ENCODE data around the gene SAMD3.
"Not testable (repeated sequence)": the region's sequence is repeated elsewhere in the genome, so short reads cannot be mapped to it uniquely, and the experiment has no call there.

SAMD3 gene

DNA sequence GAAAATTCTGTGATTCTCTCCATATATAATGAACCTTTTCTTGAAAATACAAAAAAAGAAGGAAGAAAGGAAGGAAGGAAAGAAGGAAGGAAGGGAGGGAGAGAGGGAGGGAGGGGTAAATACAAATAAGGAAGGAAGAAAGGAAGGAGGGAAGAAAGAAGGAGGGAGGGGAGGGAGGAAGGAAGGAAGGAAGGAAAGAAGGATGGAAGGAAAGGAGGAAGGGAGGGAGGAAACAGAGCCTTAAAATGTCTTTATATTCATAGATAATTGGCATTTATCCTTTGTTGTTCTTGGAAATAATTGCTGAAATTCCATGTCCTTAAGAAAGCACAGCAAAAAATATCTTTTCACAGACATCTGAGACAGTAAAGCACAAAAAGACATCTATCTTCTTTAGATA, 40.3 kb downstream of the SAMD3 start:
- in situ Hi-C loops (cut with MboI; ENCODE audit: low sequenced_read_pairs): no loop called here

DNA sequence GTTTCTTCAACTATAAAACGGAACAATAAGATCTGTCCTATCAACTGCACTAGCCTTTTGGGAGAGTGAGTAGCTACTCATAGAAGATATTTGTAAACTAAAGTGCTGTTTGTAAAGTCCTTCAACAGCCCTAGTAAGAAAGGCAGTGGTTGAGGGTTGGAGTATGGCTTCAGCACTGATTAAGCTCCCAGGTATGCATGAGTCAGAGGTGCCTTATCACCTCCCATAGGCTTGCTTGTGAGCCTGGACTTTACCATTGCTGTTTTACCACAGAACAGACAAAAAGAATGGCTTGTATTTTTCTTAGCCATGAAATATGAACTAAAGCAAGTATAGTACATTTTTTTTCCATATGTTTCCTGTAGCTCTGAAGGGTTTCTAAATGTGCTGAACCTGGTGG, 44.1 kb downstream of the SAMD3 start:
- in situ Hi-C loops (cut with MboI; ENCODE audit: low sequenced_read_pairs): no loop called here

DNA sequence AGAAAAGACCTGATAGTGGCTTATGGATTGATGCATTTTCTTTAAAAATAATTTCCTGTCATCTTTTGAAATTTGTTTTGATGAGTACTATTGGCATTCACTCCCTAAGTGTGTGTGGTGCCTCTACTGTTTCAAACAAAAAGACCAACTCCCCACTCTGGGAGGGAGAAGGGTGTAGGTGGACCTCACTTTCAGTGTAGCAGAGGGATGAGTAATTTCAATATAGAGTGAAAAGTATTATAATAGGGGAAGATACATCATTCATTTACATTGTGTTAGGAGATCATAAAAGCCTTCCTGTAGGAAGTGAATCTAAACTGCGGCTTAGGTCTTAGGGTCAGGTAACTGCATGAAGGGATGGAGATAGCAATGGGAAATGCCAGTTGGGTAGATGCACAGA, 46.4 kb downstream of the SAMD3 start:
- in situ Hi-C loops (cut with MboI; ENCODE audit: low sequenced_read_pairs): no loop called here

DNA sequence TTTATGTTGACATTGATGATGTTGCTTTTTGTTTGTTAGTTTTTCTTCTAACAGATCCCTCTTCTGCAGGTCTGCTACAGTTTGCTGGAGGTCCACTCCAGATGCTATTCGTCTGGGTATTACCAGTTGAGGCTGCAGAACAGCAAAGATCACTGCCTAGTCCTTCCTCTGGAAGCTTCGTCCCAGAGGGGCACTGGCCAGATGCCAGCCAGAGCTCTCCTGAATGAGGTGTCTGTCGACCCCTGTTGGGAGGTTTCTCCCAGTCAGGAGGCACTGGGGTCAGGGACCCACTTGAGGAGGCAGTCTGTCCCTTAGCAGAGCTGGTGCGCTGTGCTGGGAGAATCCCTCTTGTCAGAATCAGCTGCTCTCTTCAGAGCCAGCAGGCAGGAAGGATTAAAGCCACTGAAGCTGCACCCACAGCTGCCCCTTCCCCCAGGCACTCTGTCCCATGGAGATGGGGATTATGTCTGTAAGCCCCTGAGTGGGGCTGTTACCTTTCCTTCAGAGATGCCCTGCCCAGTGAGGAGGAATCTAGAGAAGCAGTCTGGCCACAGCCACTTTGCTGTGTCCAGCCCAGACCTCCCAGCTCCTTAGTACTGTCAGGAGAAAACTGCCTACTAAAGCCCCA, 49.3 kb downstream of the SAMD3 start:
- in situ Hi-C loops (cut with MboI; ENCODE audit: low sequenced_read_pairs): not testable (repeated sequence)

DNA sequence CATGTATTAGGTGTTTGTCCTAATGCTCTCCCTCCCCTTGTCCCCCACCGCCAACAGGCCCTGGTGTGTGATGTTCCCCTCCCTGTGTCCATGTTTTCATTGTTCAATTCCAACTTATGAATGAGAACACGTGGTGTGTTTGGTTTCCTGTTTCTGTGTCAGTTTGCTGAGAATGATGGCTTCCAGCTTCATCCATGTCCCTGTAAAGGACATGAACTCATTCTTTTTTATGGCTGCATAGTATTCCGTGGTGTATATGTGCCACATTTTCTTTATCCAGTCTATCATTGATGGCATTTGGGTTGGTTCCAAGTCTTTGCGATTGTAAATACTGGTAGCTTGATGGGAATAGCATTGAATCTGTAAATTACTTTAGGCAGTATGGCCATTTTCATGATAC, 52.6 kb downstream of the SAMD3 start:
- in situ Hi-C loops (cut with MboI; ENCODE audit: low sequenced_read_pairs): not testable (repeated sequence)

DNA sequence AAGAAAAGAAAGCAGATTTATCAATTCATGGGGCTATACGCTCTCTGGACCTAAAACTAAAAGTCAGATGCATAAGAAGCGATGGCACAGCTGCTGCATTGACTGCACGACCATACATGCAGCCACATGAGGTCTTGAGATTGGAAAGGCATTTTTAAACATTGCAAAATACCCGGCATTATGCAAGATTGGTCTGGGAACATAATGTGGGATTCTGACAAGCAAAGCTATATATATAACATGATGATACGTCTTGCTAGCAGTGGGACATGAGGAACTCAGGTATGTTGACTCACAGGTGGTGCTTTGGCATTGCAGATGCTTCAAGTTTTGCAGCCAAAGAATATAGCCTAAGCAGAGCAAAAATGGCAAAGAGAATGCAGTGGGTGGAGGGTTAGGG, 55.1 kb downstream of the SAMD3 start:
- in situ Hi-C loops (cut with MboI; ENCODE audit: low sequenced_read_pairs): no loop called here

DNA sequence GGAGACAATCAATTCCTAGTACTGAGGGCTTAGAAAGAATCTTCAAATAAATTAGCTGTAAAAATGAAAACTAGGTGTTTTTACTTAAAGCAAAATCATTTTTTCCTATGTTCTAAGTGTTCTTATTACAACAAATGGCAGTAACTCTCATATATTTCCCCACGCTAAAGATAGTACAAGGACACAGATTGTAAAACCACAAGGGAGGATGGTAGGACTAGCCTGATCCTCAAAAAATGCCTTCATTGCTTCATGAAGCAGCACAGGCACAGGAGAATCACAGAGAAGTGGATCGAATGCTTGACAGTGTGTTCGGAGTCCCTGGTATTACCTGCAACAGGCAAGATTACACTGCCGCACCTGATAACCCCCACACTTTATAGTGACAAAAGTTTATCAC, 58.5 kb downstream of the SAMD3 start:
- in situ Hi-C loops (cut with MboI; ENCODE audit: low sequenced_read_pairs): no loop called here

DNA sequence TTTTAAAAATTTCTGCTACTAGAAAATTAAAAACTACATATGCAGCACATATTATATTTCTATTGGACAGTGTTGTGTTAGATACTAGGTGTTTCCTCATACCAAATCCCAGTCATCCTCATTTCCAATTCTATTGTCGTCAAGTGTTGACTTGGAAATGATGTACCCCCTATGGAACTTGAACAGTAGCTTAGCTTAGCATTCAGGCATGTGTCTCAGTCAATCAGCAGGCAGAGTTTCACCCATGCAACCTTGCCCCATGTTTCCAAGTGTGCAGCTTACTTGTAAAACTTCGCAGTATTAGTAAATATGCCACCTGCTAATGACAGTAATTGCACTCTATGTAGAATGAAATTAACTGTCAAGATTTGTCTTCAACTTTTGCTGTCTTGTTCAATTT, 59.5 kb downstream of the SAMD3 start:
- in situ Hi-C loops (cut with MboI; ENCODE audit: low sequenced_read_pairs): no loop called here

DNA sequence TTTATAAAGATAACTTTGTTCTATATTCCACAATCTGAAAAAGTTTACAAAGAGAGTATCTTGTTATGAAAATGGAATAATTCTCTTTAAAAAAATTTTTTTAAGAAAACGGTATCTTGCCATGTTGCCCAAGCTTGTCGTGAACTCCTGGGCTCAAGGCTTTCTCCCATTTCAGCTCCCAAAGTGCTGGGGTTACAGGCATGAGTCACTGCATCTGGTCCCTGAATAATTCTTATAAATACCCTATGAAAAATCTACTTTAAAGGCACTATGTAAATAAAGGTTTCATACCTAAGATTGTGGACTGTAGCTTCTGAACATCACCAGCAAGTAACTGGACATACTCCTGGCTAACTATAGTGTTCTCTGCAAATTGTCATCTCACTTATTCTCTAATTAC, 60.3 kb downstream of the SAMD3 start:
- in situ Hi-C loops (cut with MboI; ENCODE audit: low sequenced_read_pairs): no loop called here

DNA sequence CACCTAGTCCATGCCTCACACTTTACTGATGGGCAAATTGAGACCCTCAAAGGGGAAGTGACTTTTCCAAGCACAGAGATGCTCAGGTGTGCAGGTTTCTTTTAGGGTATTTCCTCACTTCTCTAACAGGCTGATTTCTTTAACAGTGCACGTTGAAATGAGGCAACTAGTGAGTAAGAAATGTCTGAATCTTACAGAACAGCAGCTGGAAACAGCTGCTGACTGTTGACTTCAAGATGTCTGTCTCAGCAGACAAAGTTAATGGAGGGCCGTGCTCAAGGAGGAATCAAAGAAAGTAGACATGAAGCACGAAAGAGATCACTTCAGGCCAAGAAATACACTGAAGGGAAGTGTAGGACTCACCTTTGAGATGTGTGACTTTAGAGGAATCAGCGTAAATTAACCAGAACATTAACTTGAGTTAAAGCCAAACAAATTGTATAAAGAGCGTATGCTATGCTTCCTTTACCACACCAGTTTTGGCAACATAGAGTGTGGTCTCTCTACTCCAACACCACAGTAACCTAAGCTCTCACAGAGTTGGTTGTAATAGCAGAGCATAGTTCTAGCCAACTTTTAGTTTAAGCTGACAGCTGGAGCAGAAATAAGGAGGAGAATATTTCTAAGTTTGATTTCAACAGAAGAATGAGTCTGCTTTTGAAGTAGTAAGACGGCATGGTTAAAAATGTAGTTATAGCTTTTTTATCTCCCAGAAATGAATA, 60.9 kb downstream of the SAMD3 start:
- in situ Hi-C loops (cut with MboI; ENCODE audit: low sequenced_read_pairs): no loop called here

DNA sequence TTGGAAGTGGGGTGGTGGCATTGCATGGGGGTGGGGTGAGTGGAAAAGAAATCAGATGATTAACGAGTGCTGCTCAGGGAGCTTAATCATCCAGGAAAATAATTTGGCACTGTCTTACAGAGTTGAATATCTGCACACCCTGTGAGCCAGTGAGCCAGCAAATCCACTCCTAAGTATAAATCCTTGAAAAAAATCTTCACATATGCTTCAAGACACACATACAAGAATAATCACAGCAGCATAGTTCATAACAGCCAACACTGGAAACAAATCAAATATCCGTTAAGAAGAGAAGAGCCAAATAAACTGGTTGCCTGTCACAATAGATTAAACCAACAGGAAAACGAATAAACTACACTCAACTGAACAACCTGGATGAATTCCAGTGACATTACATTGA, 62.8 kb downstream of the SAMD3 start:
- in situ Hi-C loops (cut with MboI; ENCODE audit: low sequenced_read_pairs): no loop called here

DNA sequence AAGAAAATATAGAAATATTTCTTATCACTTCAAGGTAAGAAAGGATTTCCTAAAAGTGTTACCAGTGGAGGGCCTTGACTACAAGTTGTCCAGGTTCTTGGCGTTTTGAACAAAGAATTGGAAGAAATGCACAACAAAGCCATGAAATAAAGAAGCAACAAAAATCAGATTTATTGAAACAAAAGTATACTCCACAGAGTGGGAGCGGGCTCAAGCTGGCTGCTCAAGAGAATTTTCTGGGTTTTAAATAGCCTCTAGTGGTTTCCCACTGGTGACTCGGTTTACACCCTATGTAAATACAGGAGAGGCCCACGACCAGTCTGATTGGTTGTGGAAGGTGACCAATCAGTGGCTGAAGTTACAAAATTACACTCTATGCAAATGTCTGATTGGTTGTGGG, 64.2 kb downstream of the SAMD3 start:
- in situ Hi-C loops (cut with MboI; ENCODE audit: low sequenced_read_pairs): no loop called here

DNA sequence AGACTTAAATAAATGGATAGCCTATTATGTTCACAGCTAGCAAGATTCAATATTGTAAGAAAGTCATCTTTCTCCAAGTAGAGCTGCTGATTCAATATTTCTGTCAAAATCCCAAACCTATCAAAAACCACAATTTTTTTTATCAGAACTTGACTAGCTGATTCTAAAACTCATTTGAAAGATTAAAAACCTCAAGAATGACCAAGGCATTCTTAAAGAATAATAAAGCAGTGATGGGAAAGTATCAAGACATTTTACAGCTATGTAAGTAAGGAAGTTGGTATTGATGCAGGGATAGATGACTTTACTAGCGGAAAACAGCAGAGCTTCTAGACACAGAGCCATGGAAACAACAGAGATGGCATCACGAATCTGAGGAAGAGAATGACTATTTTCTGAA, 64.7 kb downstream of the SAMD3 start:
- in situ Hi-C loops (cut with MboI; ENCODE audit: low sequenced_read_pairs): no loop called here

DNA sequence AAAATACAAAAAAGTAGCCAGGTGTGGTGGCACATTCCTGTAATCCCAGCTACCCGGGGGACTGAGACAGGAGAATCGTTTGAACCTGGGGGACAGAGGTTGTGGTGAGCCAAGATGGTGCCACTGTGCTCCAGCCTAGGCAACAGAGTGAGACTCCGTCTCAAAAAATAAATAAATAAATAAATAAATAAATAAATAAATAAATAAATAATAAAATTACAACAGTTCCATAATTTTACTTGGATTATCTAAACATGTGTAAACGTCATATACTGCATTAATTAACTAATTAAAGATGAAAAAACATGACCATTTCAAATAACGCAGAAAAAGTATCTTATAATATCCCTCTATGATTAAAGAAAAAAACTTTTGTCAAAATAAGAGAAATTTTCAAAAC, 65.8 kb downstream of the SAMD3 start:
- in situ Hi-C loops (cut with MboI; ENCODE audit: low sequenced_read_pairs): no loop called here

DNA sequence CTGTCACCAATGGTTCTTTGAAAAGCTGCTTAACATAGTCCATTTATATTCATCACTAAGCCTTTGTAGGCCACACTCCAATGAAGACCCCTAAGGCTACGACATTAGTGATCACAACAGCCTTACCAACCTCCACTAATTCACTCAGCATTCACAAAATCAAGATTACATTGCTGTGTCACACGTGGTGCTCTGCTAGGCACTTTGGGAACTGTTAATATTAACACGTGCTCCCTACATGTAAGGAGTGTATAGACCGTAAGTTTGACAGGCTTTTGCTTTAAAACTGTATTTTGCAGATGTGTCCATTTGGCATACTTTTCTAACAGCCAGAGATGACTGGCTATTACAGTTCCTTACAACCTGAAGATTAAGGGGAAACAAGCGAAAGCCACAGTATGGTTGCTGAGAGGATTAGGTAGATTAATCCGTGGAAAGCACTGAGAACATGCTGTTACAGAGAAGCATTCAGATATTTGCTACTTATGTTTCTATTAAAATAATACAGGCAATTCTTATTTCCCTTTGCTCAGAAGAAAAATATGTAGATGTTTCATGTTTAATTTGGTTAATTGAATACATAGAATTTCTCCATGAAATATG, 69.7 kb downstream of the SAMD3 start:
- in situ Hi-C loops (cut with MboI; ENCODE audit: low sequenced_read_pairs): no loop called here

DNA sequence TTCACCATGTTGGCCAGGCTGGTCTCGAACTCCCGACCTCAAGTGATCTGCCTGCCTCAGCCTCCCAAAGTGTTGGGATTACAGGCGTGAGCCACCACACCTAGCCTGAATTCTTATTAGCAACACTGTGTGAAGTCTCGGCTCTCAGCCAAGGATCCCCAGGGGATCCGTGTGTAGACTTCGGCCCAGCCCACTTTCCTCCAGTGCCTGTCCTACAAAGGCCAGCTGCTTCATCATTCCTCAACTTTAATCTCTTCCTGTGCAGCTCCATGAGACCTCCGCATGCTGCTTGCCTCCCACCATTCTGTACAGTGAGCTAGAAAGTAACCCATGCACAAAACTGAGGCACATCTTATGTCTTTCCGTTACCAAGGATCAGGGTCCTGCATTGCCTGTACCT, 71.8 kb downstream of the SAMD3 start:
- in situ Hi-C loops (cut with MboI; ENCODE audit: low sequenced_read_pairs): no loop called here

DNA sequence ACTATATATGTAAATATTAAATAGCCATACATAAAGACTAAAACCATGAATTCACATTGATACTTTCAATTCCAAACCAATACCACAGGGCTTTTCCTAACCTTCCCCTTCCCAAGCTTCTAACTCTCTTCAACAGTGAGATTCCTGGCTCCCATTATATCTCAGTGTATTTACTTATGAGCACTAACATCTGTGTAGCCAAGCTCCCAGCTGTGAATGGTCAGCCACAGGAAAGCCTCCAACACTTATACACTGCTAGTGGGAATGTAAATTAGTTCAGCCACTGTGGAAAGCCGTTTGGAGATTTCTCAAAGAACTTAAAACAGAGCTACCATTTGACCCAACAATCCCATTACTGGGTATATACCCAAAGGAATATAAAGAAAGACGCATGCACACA, 73.7 kb downstream of the SAMD3 start:
- in situ Hi-C loops (cut with MboI; ENCODE audit: low sequenced_read_pairs): not testable (repeated sequence)

DNA sequence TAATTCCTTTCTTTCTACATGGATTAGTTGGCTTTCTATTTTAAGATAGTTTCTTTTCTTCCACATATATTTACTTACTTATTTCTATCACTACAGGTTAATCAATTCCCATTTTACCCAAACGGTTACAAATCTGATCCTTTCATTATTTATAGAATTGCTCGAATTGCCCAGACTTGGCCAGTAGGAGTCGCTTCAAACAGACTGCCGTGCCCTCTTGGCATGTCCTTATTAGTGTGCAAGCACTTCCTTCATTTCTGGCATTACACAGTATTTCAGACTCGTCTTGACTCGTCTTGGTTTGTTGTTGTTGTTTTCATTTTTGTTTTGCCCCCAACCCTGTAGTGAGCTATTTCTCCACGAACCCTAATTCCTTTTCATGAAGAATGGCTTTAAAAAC, 74.6 kb downstream of the SAMD3 start:
- in situ Hi-C loops (cut with MboI; ENCODE audit: low sequenced_read_pairs): no loop called here

DNA sequence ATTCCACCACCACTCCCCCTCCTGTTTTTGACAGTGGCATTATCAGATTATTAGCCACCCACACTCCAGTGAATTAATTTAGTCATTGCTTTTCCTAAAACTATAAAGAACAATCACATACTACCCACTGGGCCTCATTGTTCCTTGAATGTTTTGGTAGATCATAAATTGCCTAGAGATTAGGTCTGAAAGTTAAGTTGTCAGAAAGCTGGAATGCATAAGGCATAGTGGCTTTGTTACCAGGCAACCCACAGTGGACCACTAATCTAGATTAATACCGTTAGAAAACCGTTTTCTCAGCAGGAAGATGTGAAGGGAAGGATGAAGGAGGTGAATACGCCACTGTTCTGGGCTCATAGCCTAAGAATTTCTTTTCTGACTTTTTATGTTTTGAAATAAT, 75.6 kb downstream of the SAMD3 start:
- in situ Hi-C loops (cut with MboI; ENCODE audit: low sequenced_read_pairs): no loop called here

DNA sequence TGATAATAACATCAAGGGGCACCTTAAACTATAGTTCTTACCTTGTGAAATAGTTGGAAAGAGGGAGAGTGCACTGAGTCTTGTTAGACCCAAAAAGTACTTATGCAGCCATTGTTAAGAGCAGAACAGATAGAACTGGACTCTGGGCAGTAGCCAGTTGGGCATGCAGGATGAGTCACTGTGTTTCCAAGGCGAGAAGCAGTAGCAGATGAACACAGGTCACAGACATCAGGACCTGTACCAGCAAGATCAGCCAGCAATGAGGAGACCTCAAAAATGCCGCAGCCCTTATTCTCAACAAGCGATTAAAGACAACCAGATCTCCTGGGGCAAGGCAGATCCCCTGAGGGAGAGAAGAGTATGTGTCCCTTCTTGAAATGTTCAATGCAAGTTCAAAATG, 79.0 kb downstream of the SAMD3 start:
- in situ Hi-C loops (cut with MboI; ENCODE audit: low sequenced_read_pairs): no loop called here

DNA sequence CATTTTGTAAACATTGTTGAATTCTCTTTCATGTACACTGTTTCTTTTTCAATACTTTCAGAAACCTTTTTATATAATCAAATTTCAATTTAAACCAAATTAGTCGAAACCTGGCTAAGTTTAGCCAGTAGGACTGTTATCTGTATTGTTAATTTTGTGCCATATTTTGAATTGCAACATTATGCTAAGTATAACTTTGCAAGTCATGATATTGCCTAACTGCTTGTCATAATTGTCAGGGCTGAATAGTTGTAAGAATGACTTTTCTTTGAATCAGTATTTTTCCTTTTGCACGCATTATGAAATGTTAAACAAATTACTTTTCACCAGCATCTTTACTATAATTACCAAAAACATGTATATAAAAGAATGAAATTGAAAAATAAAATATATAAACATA, 82.7 kb downstream of the SAMD3 start:
- in situ Hi-C loops (cut with MboI; ENCODE audit: low sequenced_read_pairs): no loop called here

DNA sequence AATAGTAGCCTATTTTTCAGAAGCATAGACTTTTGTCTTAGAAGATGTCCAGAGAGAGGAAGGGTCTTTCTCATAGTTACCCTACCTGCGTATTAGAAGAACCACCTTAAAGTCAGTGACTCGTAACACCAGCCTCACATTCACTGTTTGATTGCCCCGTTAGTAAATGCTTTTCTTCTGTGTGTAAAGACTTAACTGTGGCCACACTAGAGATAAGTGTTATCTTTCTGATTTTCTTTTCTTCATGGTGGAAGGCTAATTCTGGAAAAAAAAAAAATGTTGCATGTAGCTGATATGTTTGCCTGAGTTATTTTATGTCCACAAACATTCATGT, 83.9 kb downstream of the SAMD3 start:
- in situ Hi-C loops (cut with MboI; ENCODE audit: low sequenced_read_pairs): no loop called here

Measured in hTERT RPE-1 (cell line).